Measurements from ENCODE around the gene PNLDC1. TPM values are rescaled to one million over a fixed set of nuclear protein-coding genes. Genes with fewer than 3 reads are reported as not detected.

Gene PNLDC1
- total and polyA plus RNA-seq, 4 donors: 0.08 to 3.1 (median 0.58) TPM; not detected in 1

DNA sequence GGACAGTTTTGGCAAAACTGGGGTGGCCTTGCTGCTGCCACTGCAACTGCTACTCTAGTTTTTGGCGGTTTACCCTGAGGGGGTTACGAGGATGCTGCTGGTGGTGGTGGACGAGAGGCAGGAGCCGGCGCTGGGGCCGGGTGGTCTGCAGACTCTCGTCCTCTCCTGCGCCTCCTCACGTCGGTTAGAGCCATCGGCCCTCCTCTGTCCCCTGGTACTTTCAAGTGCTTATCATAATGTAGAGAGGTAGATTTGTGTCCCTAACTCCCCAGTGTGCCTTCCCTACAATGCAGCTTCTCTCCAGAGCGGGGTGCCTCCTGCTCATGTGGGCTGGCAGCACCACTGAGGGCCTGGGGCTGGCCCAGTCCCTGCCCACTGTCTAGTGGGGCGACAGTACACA is 25.9 kb downstream of the PNLDC1 start:
- no peaks in the 10 kb centered on the region for H3K9me3 ChIP-seq (ENCODE audit: control insufficient read depth in 4 of 4, low read length in 3 of 4)
- H3K27me3 ChIP-seq (ENCODE audit: control insufficient read depth in 4 of 4, insufficient read depth in 4 of 4, low read length in 3 of 4): no peaks in the 10 kb centered on the region
- no peak overlapping the region for H3K9ac ChIP-seq (ENCODE audit: low read depth in 1 of 2, low read length in 2 of 2)
- no peak for DNase-seq (ENCODE audit: low spot score)
- TF ChIP-seq FOXA2 (IDR thresholded peaks at IDR 0.05) (no peak), RXRA (IDR thresholded peaks at IDR 0.05) (no peak), JUND (IDR thresholded peaks at IDR 0.05) (no peak), FOXA1 (IDR thresholded peaks at IDR 0.05) (no peak)
- TF ChIP-seq, protein P1, sequence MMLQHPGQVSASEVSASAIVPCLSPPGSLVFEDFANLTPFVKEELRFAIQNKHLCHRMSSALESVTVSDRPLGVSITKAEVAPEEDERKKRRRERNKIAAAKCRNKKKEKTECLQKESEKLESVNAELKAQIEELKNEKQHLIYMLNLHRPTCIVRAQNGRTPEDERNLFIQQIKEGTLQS (IDR thresholded peaks at IDR 0.05): no peak
- 94% methylated on average over 13 of the region's 13 CpGs for WGBS
- no peaks in the 10 kb centered on the region for H3K36me3 ChIP-seq (ENCODE audit: control insufficient read depth in 4 of 4, insufficient read depth in 3 of 4, low read depth in 1 of 4, low read length in 3 of 4)
- H3K27ac ChIP-seq (ENCODE audit: low read depth in 1 of 2, low read length in 2 of 2): no peak overlapping the region
- no peaks in the 10 kb centered on the region for H3K4me1 ChIP-seq (ENCODE audit: control insufficient read depth in 4 of 4, insufficient read depth in 4 of 4, low read length in 3 of 4)
- H3K4me3 ChIP-seq (ENCODE audit: low read depth in 1 of 3, low read length in 3 of 3): no peak overlapping the region

DNA sequence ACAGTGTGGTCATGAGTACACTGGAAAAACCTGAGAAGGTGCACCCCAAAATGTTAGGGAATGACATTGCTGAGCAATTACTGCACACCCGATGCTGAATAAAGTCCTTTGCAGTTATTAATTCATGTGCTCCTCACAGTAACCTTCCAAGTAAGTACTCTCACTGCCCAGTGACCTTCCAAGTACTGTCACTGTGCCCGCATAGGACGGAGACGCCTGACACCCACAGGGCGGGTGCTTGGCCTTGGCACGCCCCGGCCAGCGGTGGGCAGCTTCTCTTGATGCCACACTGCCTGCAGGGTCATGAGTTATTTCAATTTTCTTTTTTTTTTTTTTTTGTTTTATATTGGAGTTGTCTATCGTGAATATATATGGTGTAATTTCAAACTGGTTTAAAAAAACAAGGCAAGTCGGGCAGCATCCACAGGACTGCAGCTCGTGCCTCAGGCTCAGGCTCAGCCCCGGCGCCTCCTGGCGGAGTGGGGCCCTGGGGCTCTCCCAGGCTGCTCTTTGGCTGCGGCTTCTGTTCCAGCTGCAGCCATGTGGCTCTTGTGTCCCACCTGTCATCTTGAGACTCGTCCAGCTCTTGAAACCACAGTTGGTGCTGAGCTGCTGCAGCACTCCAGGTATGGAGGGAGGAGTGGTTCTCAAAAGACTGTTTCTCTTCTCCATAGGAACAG is 27.0 kb downstream of the PNLDC1 start:
- Histone ChIP-seq H3K9ac (ENCODE audit: low read depth in 1 of 2, low read length in 2 of 2) (no peak overlapping the region), H3K36me3 (ENCODE audit: control insufficient read depth in 4 of 4, insufficient read depth in 3 of 4, low read depth in 1 of 4, low read length in 3 of 4) (no peaks in the 10 kb centered on the region), H3K4me3 (ENCODE audit: low read depth in 1 of 3, low read length in 3 of 3) (no peak overlapping the region), H3K27ac (ENCODE audit: low read depth in 1 of 2, low read length in 2 of 2) (no peak overlapping the region), H3K9me3 (ENCODE audit: control insufficient read depth in 4 of 4, low read length in 3 of 4) (no peaks in the 10 kb centered on the region), H3K4me1 (ENCODE audit: control insufficient read depth in 4 of 4, insufficient read depth in 4 of 4, low read length in 3 of 4) (no peaks in the 10 kb centered on the region), H3K27me3 (ENCODE audit: control insufficient read depth in 4 of 4, insufficient read depth in 4 of 4, low read length in 3 of 4) (no peaks in the 10 kb centered on the region)
- 93% methylated on average over 16 of the region's 16 CpGs for WGBS
- DNase-seq (ENCODE audit: low spot score): no peak
- TF ChIP-seq EGR1 (IDR thresholded peaks at IDR 0.05; ENCODE audit: low read depth in 2 of 2) (no peak), SP1 (IDR thresholded peaks at IDR 0.05) (no peak), YY1 (IDR thresholded peaks at IDR 0.05) (no peak), NR2F2 (IDR thresholded peaks at IDR 0.05) (no peak)
- TF ChIP-seq, protein P2, sequence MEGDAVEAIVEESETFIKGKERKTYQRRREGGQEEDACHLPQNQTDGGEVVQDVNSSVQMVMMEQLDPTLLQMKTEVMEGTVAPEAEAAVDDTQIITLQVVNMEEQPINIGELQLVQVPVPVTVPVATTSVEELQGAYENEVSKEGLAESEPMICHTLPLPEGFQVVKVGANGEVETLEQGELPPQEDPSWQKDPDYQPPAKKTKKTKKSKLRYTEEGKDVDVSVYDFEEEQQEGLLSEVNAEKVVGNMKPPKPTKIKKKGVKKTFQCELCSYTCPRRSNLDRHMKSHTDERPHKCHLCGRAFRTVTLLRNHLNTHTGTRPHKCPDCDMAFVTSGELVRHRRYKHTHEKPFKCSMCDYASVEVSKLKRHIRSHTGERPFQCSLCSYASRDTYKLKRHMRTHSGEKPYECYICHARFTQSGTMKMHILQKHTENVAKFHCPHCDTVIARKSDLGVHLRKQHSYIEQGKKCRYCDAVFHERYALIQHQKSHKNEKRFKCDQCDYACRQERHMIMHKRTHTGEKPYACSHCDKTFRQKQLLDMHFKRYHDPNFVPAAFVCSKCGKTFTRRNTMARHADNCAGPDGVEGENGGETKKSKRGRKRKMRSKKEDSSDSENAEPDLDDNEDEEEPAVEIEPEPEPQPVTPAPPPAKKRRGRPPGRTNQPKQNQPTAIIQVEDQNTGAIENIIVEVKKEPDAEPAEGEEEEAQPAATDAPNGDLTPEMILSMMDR (IDR thresholded peaks at IDR 0.05; ENCODE audit: low read depth, low read length, missing input control): no peak

DNA sequence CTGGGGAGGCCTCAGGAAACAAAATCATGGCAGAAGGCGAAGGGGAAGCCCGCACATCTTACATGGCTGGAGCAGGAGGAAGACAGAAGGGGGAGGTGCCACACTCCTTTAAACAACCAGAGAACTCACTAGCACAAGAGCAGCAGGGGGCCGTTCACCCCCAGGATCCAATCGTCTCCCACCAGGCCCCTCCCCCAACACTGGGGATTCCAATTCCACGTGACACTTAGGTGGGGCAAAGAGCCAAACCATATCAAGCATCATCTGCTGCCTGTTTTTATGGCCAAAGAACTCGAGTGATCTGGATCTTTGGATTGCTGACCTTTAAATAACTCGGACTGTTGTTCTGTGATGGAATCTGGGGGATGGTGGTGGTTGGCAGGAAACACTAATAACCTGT is 28.0 kb downstream of the PNLDC1 start:
- Histone ChIP-seq H3K27me3 (ENCODE audit: control insufficient read depth in 4 of 4, insufficient read depth in 4 of 4, low read length in 3 of 4) (no peaks in the 10 kb centered on the region), H3K4me1 (ENCODE audit: control insufficient read depth in 4 of 4, insufficient read depth in 4 of 4, low read length in 3 of 4) (no peaks in the 10 kb centered on the region), H3K36me3 (ENCODE audit: control insufficient read depth in 4 of 4, insufficient read depth in 3 of 4, low read depth in 1 of 4, low read length in 3 of 4) (no peaks in the 10 kb centered on the region), H3K9me3 (ENCODE audit: control insufficient read depth in 4 of 4, low read length in 3 of 4) (no peaks in the 10 kb centered on the region), H3K27ac (ENCODE audit: low read depth in 1 of 2, low read length in 2 of 2) (no peak overlapping the region), H3K4me3 (ENCODE audit: low read depth in 1 of 3, low read length in 3 of 3) (no peak overlapping the region), H3K9ac (ENCODE audit: low read depth in 1 of 2, low read length in 2 of 2) (no peak overlapping the region)
- 68% methylated on average over 7 of the region's 7 CpGs for WGBS
- DNase-seq (ENCODE audit: low spot score): no peak
- no peak for TF ChIP-seq FOXA1 (IDR thresholded peaks at IDR 0.05)
- no peak for TF ChIP-seq RAD21 (IDR thresholded peaks at IDR 0.05)
- TF ChIP-seq HNF4A (conservative IDR thresholded peaks at IDR 0.05): no peak
- no peak for TF ChIP-seq MAX (IDR thresholded peaks at IDR 0.05)
- no peak for TF ChIP-seq TAF1 (conservative IDR thresholded peaks at IDR 0.05)
- TF ChIP-seq EGR1 (IDR thresholded peaks at IDR 0.05; ENCODE audit: low read depth in 2 of 2): no peak
- no peak for TF ChIP-seq YY1 (IDR thresholded peaks at IDR 0.05)
- TF ChIP-seq, protein P1 (IDR thresholded peaks at IDR 0.05): no peak
- no peak for TF ChIP-seq HNF4G (IDR thresholded peaks at IDR 0.05)
- no peak for TF ChIP-seq REST (IDR thresholded peaks at IDR 0.05)
- TF ChIP-seq NR2F2 (IDR thresholded peaks at IDR 0.05): no peak
- no peak for TF ChIP-seq GABPA (IDR thresholded peaks at IDR 0.05 in 1 of 2, conservative IDR thresholded peaks at IDR 0.05 in 1 of 2)
- no peak for TF ChIP-seq SP1 (IDR thresholded peaks at IDR 0.05)
- no peak for TF ChIP-seq RXRA (IDR thresholded peaks at IDR 0.05)
- TF ChIP-seq ZBTB33 (IDR thresholded peaks at IDR 0.05): no peak

Measured in liver (tissue), 9 donors.